Fibroblast of skin of left quadriceps (primary cell): ENCODE data around the gene ZBTB7C.
A peak's percentile ranks its signal among the peaks of the same experiment; 100 is the strongest.

Experiments used
- DNase-seq, 2 experiments: peaks; one replicate each; pipeline ENCODE4 v3.0.0-alpha.2; 2013; ENCODE audit warnings: low read depth in 2 of 2

Gene ZBTB7C

DNA sequence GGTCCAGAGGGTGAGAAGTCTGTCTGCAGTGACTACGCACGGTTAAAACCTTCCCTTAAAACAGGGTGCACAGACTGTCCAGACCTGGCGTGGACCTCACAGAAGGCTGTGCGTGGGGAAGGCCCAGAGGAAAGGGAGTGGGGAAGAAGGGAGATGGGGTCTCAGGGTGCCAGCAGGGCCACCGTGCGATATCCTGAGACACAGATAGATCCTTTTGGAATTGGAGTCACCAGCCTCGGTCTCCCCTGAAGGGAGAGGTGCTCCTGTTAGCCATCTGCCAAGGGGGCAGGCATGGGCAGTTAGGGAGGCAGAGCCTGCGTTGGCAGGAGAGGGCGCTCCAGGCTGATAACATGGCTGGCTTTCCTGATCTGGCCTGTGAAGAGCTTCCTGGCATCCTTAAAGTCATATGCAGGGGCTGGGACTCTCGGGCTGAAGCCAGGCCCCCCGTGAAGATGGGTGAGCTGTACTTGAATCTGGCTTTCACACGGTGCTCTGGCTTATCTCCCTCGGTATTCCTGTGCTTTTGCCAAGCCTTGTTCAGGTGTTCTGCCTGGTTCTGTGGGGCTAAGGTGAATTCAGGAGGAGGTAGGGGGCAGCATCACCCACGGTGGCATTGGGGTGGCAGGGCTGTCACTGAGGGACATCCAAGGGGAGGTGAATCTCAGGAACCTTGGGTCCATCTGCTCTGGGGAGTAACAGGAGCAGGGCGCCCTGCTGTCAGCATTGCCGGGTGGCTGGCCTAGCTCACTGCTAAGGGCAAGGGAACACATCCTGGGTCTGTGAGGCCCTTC lies 371.5 kb downstream of the ZBTB7C start:
- no peak for DNase-seq

GRCh38 chr18:48036641-48037421 lies 372.4 kb downstream of the ZBTB7C start:
- no peak for DNase-seq

DNA sequence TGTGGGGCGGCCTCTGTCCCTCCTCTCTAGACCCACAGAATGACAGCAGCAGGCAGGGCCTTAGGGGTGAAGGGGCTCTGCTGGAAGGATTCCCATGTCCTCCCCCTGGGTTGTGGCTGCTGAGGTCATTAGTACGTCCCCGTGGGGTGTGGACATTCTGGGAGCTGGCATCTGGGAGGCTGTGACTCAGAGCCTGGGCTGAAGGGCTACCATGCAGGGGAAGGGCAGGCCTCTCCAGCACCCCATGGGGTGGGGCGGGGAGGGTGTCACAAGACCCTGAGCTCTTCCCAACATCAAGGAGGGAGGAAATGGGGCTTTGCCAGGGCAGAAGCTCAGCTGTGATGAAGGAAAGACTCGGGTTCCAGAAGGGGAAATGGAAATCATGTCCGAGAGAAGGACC lies 373.0 kb downstream of the ZBTB7C start:
- DNase-seq: no peak

DNA sequence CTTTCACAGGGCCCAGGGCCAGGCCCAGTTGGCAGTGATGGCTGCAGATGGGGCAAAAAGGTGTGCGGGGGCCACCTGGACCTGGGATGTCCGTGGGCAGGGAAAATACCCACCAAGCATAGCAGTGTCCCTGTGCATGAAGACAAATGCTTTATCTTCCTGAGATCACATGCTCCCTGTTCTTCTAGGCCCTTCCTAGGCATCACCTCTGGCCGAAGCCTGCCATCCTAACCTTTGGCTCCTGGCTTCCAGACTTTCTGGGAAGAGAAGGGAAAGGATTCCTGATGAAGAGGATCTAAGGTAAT lies 373.7 kb downstream of the ZBTB7C start:
- no peak for DNase-seq

DNA sequence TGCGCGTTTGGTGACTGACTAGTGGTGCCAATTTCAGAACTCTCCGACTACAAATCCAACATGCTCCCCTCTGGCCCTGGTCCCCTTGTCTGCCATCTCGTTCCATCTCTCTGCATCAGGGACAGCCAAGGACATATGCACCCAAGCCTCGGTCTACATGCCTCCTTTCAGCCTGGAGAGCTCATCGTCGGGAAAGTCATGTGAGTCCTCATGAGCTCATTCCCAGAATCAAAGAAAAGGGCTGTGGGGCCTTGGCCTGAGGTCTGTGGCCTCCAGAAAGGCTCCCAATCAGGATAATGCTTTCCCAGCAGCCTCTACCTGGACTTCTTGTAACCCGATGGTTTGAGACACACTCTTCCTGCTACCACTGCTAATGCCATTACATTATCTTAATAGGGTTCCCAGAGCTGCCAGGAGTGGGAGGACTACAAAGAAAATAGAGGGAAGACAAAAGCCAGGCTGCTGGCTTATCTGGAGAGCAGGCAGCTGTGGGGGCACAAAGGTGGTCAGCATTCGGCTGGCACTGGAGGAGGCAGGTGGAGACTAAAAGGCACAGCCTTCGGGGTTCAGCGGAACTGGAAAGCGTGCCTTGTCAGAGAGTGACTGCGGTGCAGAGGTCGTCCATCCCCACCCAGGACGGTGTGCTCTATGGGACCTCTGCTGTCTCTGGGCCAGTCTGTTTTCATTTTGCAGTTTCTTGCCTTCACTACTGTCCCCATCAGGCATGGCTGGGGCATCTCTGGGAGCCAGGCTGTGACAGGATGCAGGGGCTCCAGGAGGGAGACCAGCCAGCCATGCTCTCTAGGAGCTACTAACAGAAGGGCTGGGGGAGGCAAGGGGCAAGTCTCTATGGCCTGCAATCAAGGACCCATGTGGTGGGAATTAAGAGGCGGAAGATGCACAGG lies 374.3 kb downstream of the ZBTB7C start:
- DNase-seq: no peak

GRCh38 chr18:48033790-48034650 lies 375.2 kb downstream of the ZBTB7C start:
- DNase-seq: no peak

- peak in 1 of 2 experiments; percentile 20 for DNase-seq
Measured at GRCh38 chr18:48032876-48033789, 376.1 kb downstream of the ZBTB7C start.

DNA sequence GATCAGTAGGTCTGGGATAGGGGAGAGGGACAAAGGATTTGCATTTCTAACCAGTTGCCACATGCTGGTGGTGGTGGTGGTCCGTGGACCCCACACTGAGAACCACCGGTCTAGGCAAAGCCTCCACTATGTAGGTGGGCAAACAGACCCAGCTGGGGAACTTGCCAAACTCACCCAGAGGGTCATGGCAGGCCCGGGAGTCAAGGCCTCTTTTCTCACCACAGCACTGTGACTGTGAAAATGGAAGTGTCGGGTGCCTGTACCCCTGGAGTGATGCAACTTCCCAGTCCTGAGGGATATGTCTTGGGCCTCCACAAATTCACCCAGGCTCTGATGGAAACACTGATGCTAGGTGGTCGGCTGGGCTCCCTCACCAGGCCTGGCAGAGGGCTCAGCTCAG lies 377.5 kb downstream of the ZBTB7C start:
- no peak for DNase-seq

DNA sequence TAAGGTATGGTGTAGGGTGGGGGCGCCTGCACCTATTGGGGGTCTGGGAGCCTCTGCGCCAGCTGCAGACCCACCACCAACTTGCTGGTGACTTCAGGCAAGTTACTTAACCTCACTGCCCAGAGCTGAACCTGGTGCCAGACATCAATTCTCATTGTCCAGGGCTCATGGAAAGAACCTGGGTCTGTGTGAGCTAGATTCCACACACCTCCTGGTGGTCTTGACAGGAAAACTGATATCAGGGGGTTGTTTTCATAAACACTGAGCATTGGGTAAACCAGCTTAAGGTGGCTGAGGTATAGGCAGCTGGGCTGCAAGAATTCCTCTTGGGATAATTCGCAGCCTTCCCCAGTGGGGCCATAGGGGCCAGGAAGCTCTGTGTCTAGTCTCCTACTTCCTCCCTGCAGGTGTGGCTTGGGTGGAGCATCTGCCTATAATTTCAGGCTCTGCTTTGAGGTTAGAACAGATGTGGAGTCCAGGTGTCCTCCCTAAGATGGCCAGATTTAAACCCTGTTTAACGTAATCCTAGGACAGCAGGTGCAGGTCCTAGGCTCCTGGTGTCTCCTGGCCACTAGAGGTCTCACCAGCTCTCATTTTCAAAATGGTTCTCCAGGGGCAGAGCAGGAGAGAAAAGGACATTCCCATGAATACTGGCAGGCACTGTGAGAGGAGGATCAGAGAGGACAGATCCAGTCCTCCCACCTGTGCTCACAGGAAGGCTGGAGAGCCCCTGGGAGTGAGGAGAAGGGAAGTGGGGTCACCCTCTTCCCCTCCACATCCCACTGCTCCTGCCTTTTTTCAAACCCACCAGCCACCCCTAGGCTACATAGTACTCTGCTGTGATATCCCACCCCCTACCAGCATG lies 378.3 kb downstream of the ZBTB7C start:
- peak in 1 of 2 experiments; percentile 13 for DNase-seq

DNA sequence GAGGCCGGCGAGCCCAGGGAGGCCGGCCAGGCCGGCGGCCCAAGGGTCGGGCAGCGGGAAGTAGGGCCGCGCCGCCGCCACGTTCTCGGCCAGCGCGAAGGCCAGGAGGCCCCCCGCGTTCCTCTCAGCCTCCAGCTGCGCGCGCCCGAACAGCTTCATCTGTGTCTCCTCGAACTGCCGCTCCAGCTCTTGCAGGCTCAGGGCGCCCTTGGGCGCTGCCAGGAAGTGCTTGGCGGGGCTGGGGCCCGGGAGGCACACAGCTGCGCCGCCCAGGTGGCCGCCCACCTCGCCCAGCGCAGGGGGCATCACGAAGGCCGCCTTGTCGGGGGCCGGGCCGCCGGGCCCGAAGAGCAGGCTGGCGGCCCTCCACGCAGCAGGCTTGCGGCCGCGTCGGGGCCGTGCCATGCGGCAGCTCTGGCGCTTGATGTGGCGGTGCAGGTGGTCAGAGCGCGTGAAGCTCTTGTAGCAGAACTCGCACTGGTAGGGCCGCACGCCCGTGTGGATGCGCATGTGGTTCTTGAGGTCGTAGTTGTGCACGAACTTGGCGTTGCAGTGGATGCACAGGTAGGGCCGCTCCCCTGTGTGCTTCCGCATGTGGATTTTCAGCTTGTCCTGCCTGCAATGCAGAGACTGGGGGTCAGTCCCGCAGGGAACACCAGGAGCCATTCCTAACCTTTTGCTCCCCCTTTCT lies 379.7 kb downstream of the ZBTB7C start:
- DNase-seq: no peak

DNA sequence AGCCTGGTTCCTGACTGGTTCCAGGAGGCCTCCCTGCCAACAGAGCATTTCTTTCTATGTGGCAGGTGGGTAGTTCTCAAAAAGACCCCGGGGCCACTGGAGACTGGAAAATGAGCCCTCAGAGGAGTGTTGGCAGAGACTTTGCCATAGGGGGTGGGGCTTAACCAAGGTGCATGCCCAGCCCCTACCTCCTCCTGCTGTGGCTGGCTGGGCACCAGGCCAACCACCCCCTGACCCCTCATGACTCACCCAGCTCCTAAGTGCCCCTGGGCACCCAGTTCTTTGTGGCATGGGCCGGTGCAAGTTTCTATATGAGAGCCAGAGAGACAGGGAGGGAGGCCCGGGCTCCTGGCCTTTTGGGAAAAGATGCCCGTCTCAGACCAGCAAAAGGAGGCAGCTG lies 380.5 kb downstream of the ZBTB7C start:
- no peak for DNase-seq

- no peak for DNase-seq
Measured at GRCh38 chr18:48028081-48028480, 381.1 kb downstream of the ZBTB7C start.

GRCh38 chr18:48027401-48027963 lies 381.7 kb downstream of the ZBTB7C start:
- no peak for DNase-seq

DNA sequence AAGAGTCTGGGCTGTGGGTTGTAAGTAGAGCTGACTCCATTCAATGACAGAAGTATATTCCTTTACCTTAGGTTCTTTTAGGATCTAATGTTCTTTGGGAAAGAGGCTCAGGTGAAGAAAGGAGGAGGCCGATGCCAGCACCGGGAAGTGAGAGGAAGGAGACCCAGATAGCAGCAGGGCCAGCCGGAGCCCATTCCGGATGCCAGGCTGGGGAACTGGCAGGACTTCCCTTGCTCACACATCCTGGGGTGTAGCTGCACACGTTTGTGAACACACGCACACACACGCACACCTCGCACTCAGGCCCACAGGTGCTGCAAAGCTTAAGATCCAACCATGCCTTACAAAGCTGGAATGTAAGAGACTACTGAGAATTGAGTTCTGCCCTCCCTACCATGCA lies 383.0 kb downstream of the ZBTB7C start:
- no peak for DNase-seq

- DNase-seq: no peak
Measured at GRCh38 chr18:48024881-48025660, 384.1 kb downstream of the ZBTB7C start.

GRCh38 chr18:48024009-48024512 lies 385.1 kb downstream of the ZBTB7C start:
- no peak for DNase-seq

- DNase-seq: peak; percentile 41 to 54
Measured at GRCh38 chr18:48023334-48024008, 385.7 kb downstream of the ZBTB7C start.
